Middle frontal gyrus (tissue), 1 donor: Measurements from ENCODE around the gene BCOR.

ENCODE experiments used
- DNase-seq: peaks from one replicate; pipeline ENCODE4 v3.0.0-alpha.2; 2015; ENCODE audit warnings: low spot score; ENCODE audit errors: extremely low spot score

Gene BCOR

DNA sequence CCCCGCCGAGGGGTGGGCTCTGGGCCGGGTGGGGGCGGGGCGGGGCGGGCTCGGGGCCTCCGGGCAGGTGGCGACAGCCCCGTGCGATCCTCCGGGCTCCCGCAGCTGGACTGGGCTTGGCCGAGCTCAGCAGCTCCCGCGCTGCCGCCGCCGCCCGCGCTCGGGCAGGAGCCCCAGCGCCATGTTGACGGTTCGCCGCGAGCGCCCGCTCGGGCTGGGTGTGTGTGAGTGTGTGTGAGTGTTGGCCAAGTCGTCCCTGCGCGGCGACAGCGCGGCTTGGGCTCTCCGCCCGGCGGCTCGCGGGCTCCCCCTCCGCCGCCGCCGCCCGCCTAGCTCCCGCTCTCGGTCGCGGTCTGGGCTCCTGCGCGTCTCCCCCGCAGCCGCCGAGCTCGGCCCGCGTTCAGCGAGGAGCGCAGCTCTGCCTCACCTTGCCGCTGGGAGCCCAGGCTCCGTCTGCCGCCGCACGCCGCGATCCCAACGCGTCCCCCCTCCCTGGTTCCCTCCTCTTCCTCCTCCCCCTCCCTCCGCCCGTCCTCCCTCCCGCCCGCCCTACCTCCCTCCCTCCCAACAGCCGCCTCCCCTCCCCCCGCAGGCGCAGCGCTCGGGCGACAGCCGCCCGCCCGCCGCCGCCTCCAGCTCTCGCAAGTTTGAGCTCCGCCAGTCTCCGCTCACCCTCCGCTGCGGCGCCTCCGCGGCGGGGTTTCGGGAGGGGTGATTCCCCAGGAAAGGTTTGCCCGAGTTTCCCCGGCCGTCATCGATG, at the start of gene BCOR:
Gene BCOR (minus strand): TSS at position 455 of the 760 bp plus-strand sequence. CDS start 20,029 bp downstream, outside the sequence.
- DNase-seq: no peak

DNA sequence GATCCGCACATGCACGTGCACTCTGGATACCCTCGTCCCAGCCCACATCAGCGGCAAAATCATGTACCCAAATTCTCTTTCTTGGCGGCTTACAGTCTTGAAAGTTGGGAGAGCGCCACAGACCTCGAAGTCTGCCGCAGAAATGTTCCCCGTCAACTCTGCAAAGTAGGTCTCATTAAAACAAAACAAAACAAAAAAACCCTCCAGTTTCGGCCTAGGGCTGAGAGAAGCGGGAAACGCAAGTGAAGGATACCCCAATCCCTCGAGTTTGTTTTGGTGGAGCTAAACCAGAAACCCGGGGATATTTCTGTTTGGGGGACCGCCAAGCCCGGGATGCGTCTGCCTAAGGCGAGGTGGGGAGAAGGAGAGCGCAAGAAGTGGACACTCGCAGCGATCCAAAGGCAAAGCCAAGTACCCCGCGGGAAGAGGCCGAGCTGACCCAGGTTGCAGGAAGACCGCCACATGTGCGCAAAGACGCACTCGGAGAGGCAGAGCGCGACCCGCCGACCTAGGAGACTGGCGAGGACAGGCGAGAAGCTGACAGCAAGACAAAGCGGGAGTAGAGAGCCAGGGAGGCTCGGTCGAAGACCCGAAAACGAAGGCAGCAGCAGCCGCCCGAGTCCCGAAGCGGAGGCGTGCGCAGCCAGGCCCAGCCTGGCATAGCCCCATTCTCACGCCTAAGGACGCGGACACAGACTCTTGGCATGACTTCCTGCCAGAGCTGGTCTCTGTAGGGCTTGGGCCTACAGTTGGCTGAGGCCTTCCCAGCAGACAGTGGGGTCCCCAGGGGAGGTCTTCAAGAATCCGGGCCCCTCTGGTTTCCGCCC, 49.6 kb upstream of the BCOR start:
- no peak for DNase-seq

DNA sequence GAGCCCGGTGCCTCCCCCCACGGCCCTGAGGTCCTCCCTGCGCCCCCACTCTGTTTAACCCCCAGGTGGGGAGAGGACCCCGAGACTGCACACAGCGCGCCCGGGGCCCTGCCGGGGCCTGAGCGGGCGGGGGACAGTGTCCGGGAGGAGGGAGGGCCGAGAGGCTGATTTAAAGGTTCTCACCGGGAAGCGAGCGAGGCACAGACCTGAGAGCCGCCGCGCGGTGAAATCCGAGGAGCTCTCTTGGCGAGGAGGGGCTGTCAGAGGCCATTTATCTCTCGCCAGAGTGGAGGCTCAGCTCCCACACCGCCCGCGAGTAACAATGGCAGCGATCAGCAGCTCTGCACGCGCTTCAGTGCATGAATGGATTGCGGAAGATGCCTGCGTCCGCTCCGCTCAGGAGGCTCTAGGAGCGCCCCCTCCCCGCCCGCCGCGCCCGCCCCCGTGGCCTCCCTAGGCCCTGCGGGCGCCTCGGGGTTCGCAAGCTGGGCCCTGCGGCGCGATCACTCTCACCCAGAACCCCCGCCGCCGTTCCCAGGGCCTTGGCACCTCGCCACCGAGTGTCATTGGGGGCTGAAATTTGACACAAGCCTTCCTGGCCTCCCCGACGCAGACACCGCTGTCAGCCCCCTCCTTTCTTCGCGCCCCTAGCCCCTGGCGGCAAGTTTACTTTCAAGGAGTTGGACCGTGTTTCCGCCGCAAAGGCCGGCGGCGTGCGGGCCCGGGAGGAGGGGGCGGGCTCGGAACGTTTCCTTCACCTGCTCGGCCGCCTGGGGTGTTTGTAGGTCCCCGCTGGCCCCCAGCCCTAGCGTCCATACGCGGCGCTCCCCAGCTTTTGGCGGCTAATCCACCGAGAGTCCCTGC, 48.7 kb upstream of the BCOR start:
- DNase-seq: no peak

DNA sequence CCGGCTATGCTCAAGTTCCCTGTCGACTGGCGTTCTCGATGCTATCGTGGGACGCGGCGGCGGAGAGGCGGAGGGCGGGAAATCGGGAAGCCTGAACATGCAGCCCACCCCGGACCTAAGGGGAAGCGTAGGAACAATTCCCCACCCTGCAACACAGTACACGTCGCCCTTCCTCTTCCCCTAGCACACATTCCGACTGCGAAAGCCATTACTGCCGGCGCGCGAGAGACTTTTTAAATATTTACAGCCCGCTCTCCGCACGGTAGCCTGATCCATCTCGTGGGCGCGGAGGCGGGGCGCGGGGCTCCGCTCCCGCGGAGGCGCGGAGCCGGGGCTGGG, 48.1 kb upstream of the BCOR start:
- no peak for DNase-seq

DNA sequence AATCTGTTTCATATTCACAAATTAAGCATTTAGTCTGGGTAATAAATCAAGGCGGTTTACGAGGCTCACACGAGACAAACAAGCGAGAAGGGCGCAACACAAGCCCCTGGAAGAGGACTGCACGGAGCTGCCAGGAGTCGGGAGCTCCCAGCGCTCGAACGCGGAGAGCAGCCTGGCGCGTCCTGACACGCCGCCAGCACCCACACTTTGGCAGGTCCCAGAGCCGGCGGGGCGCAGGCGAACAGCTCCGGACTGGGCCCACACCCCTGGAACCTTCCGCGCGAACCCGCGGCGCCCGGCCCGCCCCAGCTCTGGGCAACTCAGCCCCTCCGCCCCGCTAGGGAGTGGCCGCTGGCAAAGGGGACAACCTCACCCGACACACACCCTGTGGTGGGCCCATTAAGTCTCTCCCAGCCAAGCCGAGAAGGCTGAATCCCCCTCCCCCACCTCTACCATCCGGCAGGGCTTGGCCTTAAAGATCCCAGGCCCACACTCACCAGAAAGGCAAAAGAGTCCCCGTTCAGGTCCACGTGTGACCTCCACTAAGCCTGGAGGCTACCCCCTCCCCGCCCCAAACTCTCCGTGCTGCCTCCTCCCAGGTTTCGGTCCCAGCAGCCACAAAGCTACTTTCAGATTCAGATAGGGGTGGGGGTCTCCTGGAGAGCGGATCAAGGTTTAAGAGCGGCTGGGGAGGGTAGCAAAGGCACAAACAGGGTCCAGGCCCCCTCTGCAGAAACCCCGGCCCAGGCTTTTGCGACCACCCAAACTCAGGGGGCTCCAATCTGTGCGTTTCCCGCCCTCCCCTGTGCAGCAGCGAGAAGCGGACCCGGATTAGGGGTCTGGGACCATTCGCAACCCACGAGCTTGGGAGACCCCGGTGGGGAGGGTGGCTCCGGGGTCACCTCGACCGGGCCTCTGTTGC, 47.5 kb upstream of the BCOR start:
- no peak for DNase-seq

DNA sequence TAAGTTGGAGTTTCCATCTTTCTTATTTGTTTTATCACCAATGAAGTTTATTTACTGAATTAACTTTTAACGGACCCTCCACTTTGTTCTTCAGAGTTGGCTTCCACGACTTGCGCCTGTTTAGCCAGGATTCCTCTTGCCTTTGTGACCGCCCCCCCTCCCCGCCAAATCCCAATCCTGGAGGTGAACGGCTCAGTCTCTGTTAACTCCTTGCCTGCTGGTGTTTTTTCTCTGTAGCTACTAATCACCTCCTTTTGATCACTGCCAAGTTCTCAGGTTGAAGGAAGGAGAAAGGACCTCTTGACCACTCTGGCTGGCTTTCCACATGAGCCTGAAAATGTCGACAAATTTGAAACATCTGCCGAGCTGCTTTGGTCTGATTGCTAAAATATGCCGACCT, 46.8 kb upstream of the BCOR start:
- DNase-seq: no peak

DNA sequence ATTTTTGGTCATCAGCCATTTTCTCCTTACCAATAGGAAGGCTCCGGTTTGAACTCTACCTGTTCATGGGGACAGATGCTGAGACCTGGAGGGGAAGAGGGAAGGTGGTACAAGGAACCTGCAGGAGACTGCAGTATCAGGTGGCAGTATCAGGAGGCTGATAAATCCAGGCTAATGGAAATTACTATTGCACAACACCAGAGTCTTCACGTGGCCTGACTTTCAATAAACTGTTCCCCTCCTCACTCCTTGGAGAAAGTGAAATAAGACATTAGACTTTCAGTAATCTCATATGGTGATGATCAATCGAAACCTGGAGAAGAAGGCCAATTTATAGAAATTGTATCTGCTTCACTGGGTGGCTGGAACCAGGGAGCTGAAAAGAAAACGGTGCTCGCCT, 46.2 kb upstream of the BCOR start:
- DNase-seq: no peak

DNA sequence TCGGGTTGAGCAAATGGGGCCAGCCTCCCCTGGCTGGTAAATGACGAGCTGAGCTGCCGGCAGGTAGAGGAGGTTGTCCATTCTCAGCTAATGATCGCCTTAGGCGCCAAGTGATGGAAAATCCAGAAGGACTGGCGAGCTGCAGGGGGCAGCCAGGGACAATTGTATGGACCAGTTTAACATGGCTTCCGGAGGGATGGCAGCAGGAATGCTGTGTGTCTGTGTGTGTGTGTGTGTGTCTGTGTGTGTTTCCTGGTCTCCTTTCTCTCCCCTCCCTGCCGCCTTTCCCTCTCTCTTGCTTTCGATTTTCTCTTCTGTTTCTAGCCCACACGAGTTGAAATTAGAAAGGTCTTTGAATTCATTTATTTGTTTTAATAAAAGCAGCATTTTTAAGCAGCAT, 45.2 kb upstream of the BCOR start:
- DNase-seq: no peak

DNA sequence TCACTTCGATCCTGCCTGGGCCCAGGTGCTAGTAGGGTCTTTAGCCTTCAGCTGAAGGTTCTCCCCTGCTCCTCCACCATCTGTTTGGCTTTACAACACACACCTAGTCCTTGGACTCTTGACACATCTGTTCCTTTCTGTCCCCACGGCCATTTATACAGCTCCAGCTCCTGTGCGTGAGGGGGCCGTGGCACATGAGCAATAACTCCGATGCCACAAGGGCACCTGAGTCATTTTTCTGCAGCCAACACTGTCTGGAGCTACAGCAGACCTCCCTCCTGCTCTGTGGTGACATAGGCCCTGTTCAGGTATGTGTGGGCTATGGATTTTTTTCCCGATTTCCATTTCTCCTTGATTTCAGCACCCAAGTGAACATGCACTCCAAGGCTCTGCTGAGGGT, 44.7 kb upstream of the BCOR start:
- no peak for DNase-seq

DNA sequence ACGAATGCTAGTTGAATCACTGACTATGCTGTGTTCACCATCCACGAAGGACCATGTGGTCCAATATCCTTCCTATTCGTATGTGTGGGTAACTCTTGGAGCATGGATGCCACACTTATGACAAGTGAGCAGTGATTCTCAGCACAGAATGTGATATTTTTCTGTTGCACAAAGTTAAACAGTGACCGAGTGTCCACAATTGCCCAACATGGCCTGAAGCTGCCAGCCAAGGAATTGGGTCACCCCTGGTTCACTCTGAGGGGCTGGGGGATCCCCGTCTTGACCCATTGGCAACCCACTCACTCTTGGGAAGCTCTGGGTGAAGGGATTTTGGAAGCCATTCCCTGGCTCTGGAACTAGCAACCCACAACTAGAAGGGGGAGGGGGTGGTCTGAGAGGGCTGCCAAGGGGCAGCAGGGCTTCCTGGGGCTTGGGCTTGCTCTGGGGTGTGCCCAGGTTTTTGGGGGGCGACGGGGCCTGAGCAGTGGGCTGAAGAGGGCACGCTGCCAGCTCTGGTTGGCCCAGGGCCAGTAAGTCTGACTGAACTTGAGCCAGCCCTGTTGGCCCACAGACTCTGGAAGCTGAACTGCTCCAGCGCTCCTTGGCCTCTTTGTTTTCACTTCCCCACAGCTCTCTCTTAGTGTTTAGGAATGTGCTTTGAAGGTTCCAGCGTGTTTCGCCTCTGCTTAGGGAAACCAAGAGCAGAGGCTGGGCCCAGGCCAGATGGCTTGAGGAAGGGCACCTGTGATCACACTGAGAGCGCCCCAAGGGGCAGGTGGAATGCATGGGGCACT, 43.1 kb upstream of the BCOR start:
- no peak for DNase-seq

DNA sequence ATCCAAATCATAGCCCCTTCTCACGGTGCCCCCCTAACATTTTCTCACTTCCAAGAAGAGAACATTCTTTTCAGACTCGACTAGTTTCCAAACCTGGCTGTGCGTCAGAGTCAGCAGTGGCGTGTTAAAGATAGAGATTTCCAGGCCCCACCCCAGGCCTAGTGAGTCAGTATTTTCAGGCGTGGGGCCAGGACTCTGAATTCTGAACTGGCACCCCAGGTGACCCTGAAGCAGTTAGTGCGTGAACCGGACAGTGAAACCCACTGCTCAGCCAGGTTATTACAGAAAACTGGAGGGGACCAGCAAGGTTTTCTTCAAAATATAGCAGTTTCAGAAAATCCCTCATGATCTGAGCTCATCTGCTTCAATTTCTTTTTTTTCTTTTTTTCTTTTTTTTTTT, 35.0 kb upstream of the BCOR start:
- DNase-seq: no peak

DNA sequence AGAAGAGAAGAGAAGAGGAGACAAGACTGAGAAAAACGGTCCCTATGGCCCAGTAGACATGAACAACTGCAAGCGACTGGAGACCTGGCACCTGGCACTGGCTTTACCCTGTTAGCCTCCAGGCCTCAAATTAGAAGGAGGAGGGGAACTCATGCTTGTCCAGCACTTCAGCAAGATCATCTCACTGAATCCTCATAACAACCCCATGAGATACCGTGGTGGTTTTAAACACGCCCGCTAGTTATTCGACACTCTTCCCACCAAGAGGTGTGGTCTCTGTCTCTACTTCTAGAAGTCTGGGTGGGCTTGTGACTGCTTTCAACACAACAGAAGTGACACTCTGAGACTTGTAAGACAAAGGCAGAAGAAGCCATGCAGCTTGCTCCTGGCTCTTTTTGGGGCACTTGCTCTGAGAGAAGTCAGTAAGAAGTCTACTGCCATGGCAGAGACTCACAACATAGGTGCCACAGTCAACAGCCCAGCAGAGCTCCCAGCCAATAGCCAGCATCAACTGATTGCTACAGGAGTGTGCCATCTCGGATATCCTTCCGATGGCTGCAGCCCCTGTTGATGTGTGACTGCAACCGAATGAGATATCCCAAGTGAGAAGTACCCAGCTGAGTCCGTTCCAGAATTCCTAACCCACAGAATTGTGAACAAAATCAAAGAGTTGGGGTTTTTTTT, 34.0 kb upstream of the BCOR start:
- no peak for DNase-seq

DNA sequence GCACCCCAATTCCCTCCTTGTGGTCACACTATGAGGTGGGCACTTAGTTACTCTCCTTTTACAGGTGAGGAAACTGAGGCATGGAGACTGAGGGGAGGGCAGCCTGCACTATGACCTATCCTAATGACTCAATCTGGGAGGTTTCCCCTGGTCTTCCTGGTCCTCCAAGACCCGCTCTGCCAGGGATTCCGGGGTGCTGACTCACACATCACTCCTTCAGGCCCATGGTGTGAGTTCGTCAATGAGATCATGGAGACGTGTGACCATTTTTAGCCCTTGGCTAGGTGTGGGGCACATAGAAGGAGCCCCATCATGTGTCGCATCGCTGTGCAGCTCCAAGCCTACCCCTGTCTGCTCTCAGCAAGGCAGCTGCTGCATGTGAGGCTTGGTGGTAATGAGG, 32.4 kb upstream of the BCOR start:
- DNase-seq: no peak

DNA sequence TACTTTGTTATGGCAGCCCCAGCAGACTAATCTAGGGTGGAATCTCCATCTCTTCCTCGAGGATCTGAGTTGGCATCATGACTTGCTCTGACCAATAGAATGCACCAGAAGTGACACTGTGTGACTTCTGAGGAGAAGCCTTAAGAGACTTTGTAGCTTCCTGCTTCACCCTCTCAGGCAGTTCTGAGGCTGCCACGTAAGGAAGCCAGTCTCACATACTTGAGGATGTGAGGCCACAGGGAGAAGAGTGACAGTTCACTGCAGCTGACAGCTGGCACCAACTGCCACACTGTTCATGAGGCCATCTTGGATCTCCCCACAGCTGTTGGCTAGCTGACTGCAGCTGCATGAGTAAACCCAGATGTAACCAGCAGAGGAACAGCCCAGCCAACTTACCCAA, 29.3 kb upstream of the BCOR start:
- DNase-seq: no peak

DNA sequence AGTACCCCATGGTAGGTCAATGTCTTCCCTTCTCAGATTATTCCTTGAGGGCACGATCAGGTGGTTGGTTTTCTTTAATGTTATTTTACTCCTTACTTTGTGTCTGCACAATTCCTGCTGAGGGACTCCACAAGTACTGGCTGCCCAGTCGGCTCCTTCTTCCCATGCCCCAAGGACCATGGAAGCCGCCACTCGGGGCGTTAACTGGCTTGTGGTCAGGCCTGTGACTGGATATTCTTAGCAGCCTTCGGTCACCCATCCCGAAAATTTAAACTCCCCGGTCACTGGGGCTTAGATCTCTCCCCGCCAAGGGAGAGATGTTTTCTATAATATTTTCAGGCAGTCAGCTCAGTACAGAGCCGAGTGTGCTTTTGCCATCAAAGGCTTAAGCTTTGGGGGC, 24.7 kb upstream of the BCOR start:
- DNase-seq: no peak

DNA sequence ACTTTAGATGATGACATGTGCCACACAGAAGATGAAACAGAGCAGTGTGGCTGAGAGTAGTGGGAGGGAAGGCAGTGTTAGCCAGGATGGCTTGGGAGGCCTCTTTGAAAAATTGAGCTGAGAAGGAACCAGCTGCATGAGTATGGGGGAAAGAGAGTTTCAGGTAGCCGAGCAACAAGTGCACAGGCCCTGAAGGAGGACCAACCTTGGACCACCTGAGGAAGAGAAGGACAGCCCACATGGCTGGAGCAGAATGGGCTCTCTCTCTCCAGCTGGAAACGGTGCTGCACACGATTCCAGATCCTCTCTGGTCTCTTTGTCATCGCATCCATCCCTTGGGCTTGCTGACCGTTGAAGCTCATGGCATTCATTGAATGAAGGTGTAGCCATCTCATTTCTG, 23.9 kb upstream of the BCOR start:
- DNase-seq: no peak

DNA sequence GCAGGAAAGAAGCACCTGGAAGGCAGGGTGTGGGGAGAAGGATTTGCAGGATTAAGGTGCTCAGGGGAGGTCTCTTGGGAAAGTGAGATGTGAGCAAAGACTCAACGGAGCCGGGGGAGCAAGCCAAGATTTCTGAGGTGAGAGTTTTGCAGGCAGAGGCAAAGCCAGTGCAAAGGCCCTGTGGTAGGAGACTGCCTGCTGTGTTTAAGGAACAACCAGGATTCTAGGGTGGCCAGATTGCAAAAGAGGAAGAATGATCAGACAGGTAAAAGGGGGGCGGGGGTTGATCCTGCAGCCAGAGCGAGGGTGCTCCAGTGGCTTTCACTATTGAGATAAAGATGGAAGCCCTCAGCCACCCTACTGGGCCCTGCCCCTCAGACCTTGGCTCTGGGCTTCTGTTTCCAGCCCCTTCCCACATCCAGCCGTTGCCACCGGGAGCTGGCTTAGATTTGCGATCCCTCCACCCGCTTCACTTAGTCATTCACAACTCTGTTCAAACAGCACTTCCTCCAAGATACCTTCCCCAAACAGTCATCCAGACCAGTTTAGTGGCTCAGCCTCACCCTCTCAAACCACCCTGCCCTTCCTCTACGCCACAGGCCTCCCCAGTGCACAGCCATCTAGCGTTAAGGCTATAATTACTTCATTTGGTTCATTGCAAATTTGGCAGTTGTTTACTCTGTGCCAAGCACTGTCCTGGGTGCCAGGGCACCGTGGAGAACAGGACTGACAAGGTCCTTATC, 23.3 kb upstream of the BCOR start:
- DNase-seq: no peak

DNA sequence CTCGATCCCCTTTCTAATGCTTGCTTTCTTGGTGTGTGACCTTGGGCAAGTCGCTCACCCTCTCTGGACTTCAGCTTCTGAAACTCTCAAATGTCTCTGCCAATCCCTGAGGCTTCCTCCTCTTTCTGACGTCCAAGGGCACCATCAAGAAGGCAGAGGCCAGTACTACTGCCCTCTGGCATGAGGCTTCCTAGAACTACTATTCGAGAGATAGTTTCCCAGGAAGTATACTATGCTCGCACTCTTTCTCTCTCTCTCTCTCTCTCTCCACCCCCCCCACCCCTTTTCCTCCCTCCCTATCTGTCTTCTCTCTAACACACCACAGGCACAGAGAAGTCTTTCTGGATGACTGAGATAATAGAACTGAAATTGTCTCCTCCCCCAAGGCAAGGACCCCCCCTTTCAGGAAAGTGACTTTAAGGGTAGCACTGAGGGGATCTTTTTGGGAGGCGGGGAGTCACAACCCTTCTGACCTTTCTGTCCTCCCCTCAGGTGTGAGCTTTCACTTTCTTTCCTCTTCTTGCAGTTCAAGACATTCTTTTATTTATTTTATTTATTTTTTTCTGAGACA, 20.0 kb upstream of the BCOR start:
- DNase-seq: no peak

DNA sequence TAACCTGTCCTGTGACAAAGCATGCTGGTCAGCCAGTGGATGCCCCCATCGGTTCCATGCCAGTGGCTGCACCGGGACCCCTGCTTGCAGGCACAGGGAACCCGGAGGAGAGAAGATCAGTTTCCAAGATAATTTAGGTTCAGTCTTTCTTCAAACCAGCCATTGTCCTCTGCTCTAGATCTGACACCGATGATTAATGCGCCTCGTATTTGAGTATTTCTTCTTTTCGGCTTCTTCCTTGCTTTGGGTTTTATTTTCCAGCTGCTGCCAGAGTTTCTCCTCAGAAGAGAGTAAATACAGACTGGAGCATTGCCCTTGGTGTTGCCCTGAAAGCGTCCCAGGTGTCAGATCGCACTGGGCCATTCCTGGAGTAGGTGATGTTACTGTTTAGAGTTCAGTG, 19.2 kb upstream of the BCOR start:
- no peak for DNase-seq
